Right ventricle myocardium inferior (tissue), 1 donor: ENCODE data around the gene DPP6. TPM values are rescaled to one million over a fixed set of nuclear protein-coding genes. Genes with fewer than 3 reads are reported as not detected.

Source experiments
- ATAC-seq: fragments of 200-7000 bp; cut with Tn5 transposase; one replicate; pipeline ENCODE4 v1.9.1; 2020; ENCODE audit warnings: mild to moderate bottlenecking, moderate library complexity
- DNase-seq: peaks from one replicate; pipeline ENCODE4 v3.0.0; 2021; ENCODE audit errors: missing footprints
- intact Hi-C: fragments of 100-400 bp; cut with DNase I; formaldehyde crosslinking; loops from one replicate; pipeline ENCODE4 v1.11.0; 2022
- total RNA-seq: library from RNA; stranded (reverse); fragmentation: NEBNext Ultra II Directional; extraction: Animal tissue kit (Norgen Biotek cat#: 25700); gene quantifications from one replicate; pipeline ENCODE4 v1.2.1, GENCODE V29; 2021
- donor health status: DM: no; HTN: yes; CAD: no; lungs with severe emphysema.

Gene DPP6
- total RNA-seq, 1 donor from 2014 or later = 0.19 TPM

DNA sequence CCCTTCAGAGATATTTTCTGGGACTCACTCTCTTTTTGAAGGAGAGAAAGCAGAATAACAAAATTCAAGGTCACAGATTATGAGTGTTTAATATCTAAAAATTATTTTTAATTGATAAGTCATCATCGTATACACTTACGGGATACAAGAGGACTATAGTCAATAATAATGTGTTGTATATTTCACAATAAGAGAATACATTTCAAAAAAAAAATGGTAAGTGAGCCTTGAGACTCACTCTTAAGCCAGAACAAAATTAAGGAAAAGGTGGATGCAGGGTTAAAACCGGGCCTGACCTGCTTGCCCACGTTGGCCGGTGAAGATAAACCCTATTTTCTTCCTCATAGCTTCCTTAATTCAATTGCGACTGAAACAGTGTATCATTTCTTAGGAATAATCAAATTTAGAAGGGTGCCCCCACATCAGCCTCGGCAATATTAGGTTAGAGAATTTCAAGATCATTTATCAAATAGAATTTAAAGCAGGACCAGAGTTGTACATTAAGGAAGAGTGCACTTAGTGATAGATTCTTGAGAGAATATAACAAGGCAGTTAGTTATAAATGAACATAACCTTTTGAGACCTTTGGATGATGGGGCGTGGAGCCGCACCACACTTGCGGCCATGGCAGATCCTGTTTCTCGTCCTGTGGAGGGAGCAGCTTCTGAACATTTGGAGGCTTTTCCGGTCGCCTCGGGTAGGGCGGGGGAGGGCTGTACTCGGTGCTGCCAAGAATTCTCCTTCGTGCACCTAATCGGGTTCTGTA, 628.9 kb downstream of the DPP6 start:
- intact Hi-C loops = no loop called here
- no peak for ATAC-seq

DNA sequence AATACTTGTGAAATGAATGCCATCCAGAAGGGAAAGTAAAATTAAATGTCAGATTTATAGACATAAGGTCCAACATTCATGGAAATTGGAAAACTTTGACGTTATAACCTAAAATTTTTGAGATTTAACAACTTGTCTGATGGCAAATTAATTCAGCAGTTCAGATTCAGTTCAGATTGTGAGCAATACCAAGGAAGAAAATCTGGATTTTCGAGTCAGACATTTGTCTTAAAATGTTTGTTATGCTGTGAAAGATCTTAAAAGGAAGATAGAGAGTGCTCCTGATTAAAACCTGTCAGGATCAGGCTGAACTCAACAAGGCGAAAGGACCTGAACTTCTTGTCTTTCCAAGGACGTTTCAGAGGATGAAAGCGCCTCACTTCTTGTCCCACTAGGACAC, 629.8 kb downstream of the DPP6 start:
- ATAC-seq (no peak), DNase-seq (no peak)

More for the DNA sequence above, 628.9 kb downstream of the DPP6 start:
- DNase-seq = no peak

DNA sequence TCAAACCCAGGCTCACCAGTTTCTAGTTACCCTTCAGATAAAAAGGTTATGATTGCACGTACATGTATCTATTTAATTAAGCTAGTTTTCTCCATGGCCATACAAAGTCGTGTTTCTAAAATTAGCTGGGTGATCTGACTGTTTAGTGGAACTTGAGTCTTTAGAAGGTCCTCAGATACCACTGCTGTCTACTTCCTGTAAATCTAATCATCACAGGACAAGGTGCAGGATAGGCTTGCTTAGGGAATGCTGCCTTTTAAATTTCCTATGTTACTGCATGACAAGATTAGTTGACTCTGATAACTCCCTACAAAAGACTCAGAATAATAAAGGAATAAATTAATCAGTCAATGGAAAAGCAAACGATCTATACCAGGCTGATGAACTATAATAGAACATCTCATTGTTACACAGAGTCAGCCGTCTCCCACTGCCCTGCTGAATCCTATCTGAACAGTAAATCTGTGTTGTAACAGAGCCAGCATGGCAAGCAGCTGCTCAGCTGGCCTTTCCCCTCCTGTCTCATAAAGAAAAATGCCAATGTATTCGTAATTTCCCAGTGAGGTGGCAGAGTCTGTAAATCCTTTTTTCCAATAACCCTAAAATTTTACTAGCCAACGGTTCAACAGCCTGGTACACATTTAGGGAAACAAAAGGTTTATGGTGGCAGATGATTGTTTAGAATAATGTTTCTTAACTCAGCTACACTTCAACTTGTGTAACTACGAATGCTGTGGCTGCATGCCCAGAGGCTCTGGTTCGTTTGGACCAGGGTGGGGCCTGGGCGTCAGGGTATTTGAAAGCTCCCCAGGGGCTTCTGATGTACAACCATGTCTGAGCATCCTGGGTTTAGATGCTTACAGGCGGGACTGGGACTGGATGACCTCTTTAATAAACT, 632.7 kb downstream of the DPP6 start:
- ATAC-seq = no peak
- intact Hi-C loops = no loop called here
- no peak for DNase-seq

More for the DNA sequence above, 629.8 kb downstream of the DPP6 start:
- intact Hi-C loops = no loop called here

DNA sequence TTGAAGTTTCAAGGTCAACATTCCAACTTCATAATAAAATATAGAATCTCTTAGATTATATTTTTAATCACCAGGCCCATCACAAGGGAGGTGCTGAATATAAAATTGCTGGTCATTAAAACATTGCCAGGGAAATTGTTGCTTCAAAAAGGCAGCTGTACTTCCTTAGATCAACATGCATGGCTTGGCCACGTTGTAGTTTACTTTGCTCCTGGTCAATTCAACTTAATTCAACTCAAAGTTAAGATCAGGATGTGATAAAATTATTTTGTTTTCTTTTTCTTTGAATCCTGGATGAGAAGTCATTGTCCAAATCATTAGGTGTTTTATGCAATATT, 633.3 kb downstream of the DPP6 start:
- ATAC-seq = no peak
- intact Hi-C loops = no loop called here
- DNase-seq = no peak

DNA sequence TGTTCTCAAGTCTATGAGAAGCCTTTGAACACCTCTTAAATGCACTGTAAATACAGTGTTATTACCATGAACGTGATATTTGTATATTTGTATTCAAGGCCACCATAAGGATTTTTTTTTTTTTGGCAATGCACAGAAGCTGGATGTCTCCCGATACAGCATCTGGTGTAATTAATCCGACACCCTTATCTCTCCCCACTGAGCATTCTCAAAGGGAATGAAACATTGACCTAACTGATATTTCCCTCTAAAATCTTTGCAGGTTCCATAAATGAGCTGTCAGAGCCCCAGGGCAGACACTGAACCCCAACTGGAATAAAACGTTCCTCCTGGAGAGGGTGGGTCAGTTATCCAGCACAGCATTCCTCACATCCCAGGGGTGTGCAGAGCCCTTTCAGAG, 634.1 kb downstream of the DPP6 start:
- ATAC-seq (no peak), DNase-seq (no peak)
- intact Hi-C loops = no loop called here

DNA sequence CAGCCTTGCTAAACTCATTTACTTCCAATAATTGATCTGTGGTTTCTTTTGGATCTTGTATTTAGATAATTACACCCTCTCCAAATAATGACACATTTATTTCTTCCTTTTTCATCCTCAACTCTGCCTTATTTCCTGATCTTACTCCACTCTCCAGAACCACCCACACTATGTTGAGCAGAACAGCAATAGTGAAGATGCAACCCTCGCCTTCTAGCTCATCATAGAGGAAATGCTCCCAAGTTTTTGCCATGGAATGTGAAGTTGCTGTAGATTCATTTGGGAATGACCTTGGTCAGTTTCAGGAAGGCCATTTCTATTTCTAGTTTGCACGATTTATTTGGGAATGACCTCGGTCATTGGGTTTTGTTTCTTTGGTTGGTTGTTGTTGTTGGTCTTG, 636.8 kb downstream of the DPP6 start:
- DNase-seq = no peak
- ATAC-seq = no peak
- intact Hi-C loops = no loop called here

DNA sequence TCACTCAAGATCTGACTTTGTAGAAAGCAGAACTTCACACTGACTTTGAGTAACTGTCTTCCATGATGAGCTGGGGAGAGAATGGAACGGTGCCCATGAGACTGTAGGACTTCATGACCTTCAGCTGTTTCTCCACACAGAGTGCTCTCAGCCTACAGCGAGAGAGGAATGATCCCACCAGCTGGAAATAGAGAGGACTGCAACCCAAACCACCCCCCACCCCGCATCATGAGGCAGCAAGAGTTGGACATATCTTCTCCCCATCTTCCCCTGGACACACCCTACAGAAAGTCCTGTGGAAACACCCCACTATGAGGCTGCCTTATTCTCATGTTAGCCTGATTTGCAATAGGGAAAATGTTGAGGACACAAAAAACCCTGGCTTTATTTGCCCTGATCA, 638.2 kb downstream of the DPP6 start:
- ATAC-seq (no peak), DNase-seq (no peak)
- intact Hi-C loops = no loop called here

DNA sequence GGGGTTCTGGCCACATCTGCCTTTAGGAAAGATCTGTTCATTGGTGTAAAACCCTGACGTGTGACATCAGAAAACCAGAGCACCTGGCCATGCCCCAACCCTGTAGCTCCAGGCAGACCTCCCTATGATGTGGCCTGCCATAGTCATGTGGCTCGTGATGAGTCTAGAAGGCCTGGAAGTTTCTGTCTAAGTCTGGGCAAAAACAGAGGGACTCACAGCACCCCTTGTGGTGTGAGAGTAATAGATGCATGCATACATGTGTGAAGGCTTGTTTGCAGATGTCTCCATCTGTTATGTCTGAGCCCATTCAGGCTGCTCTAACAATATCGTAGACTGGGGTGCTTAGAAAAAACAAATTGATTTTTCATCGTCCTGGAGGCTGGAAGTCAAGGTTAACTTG, 641.5 kb downstream of the DPP6 start:
- ATAC-seq (no peak), DNase-seq (no peak)
- intact Hi-C loops = no loop called here

DNA sequence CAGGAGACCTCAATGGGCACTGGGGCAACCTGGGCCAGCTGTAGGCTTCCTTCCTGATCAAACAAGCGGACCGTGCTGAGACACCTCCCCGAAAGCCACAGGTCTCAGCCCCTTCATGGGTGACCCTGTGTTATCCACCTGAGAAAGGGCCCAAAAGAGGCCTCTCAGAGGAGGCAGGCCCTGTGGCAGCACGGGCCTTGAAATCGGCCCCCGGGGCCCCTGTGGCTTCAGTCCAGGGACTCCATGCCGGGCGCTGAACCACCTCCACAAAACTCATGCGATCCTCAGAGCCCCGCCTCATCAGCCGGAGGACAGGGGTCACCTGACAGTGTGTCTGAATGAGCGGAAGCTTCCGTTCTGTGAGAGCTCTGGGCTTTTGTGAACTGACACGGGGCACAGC, 643.6 kb downstream of the DPP6 start:
- DNase-seq (no peak), ATAC-seq (no peak)
- intact Hi-C loops = no loop called here

DNA sequence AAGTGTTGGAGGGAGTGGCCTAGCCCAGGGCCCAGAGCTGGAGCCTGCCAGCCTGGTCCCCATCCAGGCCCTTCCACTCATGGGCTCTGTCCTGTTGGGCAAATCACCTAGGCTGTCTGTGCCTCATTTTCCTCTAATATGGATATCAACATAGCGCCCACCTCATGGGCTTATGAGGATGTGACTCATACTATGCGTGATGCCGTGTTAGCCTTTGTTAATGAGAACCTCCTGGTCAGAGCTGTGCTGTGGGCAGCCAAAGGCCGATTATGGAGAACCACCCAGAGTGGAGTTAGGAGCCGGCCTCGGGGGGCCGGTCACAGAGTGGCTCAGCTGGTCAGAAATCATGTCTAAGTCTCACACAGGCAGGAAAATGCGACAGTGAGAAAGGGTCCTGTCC, 644.4 kb downstream of the DPP6 start:
- intact Hi-C loops = no loop called here
- no peak for DNase-seq
- ATAC-seq = no peak

DNA sequence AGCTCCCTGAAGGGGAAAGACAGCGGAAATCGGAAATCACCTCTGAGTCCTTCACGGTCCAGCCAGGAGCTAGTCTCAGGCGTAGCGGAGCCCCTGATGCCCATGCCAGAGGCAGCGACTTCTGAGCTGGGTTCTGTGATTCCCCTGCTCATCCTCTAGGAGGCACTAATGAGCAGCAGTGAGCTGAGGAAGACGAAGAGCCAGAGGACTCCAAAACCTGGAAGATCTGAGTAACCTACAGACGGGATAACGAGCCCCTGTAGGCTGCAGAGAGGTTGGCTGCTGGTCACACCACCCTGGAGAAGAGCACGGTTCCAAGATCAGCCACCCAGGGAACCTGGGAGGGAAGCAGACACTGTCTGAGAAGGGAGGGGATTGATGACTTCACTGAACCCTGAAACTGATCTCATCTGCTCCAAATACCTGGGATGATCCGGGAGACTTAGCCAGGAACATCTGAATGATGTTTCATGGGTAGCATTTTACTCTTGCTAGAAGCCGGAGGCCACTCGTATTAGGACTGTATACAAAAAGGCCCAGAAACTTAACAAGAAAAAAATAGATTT, 646.6 kb downstream of the DPP6 start:
- intact Hi-C loops = no loop called here
- ATAC-seq (no peak), DNase-seq (no peak)

DNA sequence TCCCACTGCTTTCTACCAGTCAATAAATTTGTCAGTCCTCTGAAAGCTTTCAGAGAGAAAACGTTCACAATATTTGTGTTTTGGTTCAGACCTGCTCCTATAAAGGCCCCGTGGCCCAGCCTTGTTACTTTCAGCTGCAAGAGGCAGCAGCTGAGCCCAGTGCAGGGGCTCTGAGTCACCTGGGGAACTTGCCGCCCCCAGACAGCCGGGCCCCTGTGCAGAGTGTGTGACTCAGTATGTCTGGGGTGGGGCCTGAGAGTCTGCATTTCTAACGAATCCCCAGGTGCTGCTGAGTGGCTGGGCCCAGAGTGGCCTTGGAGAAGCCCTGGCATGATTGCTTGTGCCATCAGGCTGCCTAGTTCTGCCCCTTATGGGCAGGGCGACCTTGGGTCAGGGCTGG, 647.2 kb downstream of the DPP6 start:
- intact Hi-C loops = no loop called here
- DNase-seq = no peak
- ATAC-seq = no peak

DNA sequence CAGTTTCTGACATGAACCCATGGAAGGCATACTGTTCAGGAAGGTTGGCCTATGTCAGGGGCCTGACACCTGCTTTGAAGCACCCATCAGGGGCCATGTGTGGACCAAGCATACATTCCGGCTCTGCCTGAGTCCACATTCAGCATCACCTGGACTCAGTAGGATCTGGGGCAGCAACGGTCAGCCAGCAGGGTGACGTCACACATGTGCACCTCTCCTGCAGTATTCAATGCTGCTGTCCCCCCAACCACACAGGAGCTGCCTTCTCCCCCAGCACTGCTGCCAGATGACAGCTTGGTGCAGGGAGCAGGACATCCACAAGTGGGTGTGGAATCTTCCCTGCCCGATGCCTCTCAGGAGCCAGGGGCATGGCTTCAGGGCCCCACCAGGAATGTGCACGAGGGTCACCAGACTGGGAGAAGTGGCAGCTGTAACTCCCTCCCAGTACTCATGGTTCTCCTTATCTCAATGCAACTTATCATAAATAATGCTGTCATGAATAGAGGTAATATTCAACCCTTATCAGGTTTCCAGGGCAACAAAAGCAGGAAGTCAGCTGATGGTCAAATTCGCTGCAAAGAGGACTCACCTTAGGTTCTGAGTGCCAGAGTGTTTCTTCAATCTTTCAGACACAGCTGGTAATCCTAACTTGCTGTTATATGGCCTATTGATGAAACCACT, 657.8 kb downstream of the DPP6 start:
- DNase-seq (no peak), ATAC-seq (no peak)
- intact Hi-C loops = no loop called here

DNA sequence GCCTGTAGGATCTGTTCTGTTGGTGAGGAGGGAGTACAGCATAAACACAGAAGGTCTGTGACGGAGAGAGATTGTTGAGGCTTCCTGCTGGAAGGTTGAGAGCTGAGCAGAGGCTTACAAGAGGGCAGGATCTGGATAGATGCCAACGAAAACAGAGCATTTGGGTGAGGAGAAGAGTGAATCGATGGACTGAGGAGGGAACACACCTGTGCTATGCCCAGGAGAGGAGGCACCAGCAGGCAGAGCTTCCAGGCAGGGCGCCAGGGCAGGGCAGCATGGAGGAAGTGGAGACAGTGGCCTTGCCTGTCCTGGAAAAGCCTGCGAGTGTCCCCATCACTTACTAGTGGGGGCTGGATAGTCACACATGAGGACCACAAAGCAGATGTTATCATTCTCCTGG, 667.8 kb downstream of the DPP6 start:
- ATAC-seq = no peak
- intact Hi-C loops = no loop called here

DNA sequence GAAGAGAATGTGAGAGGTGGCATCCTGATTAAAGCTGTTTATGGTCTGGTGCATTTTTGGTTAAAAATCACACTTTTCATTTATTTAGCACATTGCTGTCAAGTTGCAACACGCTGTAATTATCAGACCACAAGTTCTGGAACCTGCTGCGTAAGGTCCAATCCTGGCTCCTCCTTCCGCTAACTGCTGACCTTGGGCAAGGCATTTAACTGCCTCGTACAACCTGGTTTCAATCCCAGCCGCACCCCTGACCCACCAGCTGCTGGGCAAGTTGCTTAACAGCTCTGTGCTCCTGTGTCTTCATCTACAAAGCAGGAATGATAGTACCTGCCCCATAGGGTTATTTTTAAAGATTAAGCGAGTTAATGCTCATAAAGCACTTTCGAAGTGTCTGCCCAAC, 668.9 kb downstream of the DPP6 start:
- no peak for ATAC-seq
- no peak for DNase-seq
- intact Hi-C loops = no loop called here

More for the DNA sequence above, 667.8 kb downstream of the DPP6 start:
- no peak for DNase-seq

DNA sequence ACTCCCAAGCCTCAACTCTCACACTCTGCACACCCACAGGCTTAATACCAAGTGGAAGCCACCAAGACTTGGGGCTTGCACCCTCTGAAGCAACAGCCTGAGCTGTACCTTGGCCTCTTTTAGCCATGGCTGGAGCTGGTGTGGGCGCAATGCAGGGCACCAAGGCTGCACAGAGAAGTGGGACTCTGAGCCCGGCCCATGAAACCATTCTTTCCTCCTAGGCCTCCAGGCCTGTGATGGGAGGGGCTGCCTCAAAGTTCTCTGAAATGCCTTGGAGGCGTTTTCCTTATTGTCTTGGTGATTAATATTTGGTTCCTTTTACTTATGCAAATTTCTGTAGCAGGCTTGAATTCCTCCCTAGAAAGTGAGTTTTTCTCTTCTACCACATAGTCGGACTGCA, 674.2 kb downstream of the DPP6 start:
- ATAC-seq (no peak), DNase-seq (no peak)
- intact Hi-C loops = no loop called here

DNA sequence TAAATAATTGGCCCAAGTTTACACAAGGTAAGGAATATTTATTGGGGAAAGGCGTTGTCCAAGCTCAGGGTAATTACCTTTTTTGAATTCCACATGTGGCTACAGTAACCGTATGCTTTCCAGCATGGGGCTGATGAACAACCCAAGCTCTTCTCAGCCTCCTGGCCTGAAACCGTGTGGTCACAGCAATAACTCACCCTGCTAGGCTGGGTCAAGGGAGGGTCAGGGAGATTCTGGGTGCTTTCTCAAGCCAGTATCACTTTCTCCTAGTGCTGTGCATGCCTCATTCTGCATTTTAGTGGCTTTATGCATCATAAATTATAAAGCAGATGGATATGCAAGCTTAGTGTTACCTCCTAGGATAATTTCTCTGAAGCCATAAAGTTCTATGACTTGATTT, 676.9 kb downstream of the DPP6 start:
- ATAC-seq = no peak
- intact Hi-C loops = no loop called here
- no peak for DNase-seq

DNA sequence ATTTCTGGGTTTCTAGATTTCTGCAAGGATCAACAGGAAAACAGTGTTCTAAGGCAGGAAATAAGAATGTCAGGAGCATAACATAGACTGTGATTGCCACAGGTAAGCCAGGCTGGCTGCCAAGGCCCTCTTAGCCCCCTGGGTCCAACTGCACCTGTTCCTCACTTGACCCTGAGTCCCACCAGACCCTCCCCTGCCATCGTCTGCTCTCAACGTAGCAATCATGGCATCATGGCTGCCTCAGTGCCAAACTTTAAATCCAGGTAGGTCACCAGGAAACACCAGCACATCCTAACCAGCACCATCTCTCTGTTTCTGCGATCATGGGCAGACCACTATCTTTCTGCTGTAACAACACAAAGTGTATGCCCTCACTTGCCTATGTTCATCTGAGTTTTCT, 683.6 kb downstream of the DPP6 start:
- DNase-seq = no peak
- ATAC-seq = no peak
- intact Hi-C loops = no loop called here

DNA sequence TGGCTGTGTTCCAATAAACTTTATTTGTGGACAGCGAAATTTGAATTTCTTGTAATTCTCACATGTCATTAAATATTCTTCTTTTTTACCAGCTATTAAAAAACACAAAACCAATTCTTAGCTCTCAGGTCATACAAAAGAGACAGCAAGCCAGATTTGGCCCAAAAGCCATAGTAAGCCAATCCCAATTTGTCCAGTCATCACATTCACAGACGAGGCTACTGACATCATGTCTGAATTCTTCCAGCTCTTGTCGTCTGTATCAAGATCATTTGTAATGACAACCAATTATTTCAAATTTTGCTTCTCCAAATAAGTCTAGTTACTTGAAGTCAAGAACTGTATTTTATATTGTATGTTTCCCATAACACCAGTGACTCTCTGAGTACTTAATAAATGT, 684.2 kb downstream of the DPP6 start:
- intact Hi-C loops = no loop called here
- no peak for DNase-seq
- ATAC-seq = no peak

DNA sequence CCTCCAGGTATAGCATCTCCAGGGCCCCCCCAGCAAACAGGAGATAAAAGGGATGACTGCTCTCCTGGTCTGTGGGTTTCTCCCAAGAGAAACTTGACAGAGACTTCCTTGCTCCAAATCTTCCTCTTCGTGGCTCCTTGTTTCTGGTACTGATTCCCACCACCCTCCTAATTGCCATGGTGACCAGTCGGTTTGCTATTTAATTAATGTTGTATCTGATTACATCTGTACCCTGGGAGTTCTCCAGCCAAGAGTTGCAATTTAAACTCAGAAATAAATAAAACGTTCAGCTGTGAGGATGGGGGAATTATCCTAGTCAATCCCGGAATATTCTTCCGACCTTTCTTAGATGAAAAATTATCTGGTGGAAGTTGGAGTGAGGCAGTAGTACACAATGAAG, 686.0 kb downstream of the DPP6 start:
- ATAC-seq = no peak
- intact Hi-C loops = no loop called here
- no peak for DNase-seq
